Stimulated activated CD8-positive, alpha-beta memory T cell treated with anti-CD3 and anti-CD28 coated beads, Interleukin-7, amount 100 ng/mL, for 1 hour (primary cell): ENCODE results near the gene PPP1CA.
A peak's percentile ranks its signal among the peaks of the same experiment; 100 is the strongest.

Experiments
- DNase-seq, 2 donors: peaks; one replicate each; pipeline ENCODE4 v3.0.0-alpha.2; 2020; ENCODE audit warnings: low read depth in 2 of 2

Gene PPP1CA

DNA sequence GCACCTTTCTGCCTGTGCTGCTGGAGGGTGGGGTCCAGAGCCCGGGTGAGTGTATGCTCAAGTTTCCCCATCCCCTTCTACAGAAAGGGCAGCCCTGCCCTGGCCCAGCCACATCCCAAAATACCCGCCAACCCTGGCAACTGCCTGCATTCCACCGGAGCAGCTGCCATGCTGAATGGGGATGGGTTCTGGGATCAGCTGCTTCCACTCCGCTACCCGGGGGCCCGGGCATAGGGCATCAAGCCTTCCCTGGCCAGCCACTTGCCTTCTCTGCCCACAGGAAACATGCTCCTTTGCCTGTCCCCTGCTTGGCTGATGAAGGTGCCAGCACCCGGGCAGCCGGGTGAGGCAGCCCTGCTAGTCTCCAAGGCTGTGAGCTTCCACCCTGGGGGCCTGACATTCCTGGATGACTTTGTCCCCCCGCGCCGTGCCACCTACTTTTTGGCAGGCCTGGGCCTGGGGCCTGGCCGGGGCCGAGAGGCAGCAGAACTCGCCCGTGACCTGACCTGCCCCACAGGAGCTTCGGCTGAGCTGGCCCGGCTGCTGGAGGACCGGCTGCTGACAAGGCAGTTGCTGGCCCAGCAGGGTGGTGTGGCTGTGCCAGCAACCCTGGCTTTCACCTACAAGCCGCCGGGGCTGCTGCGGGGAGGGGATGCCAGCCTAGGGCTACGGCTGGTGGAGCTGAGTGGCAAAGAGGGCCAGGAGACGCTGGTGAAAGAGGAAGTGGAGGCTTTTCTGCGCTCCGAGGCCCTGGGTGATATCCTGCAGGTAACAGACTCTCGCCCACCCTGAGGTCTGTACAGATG is 17.0 kb upstream of the PPP1CA start:
- DNase-seq: no peak

DNA sequence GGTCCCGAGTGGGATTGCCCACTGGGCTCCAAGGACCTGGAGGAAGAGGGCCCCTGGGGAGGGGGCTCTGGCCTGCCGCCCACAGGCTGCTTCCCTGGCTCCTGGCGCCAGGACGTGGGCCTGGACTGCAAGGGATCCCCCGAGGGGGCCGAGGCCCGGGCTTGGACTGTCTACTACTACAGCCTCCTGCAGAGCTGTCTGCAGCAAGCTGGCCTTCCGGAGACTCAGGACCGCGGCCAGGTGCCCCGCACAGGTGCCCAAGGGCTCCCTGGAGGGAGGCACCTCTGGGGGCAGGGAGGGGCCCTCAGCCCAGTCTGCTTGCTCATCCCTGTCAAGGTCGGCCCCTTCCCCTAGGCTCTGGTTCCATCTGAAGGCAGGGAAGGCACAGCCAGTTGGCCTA is 15.8 kb upstream of the PPP1CA start:
- DNase-seq: no peak

- peak; percentile 58 to 64 for DNase-seq
Observed at GRCh38 chr11:67416416-67417335, 15.0 kb upstream of the PPP1CA start.

GRCh38 chr11:67415501-67416304 is 14.0 kb upstream of the PPP1CA start, which contains the start of gene CARNS1:
CARNS1 (plus strand) TSS chr11:67415678; CDS start chr11:67416200, 522 bp downstream.
- DNase-seq: no peak

- DNase-seq: no peak
Observed at GRCh38 chr11:67413266-67413849, 11.7 kb upstream of the PPP1CA start.

GRCh38 chr11:67412495-67413179 is 11.0 kb upstream of the PPP1CA start:
- no peak for DNase-seq

DNA sequence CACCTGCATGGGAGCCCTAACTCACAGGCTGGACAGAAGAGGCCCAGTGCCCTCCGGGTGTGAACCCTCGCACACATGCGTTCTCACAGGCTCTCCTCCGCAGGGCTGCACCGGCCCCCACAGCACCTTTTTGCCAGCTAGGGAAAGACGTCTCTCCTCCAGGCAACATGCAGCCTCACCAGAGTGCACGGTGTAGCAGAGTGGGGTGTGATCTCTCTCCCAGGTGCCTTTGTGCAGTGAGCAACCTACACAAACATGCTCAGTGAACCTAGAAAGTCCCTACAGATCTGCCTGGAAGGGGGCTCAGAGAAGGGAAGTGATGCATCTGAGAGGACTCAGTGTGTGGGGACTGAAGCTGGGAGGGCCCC is 10.1 kb upstream of the PPP1CA start:
- no peak for DNase-seq

DNA sequence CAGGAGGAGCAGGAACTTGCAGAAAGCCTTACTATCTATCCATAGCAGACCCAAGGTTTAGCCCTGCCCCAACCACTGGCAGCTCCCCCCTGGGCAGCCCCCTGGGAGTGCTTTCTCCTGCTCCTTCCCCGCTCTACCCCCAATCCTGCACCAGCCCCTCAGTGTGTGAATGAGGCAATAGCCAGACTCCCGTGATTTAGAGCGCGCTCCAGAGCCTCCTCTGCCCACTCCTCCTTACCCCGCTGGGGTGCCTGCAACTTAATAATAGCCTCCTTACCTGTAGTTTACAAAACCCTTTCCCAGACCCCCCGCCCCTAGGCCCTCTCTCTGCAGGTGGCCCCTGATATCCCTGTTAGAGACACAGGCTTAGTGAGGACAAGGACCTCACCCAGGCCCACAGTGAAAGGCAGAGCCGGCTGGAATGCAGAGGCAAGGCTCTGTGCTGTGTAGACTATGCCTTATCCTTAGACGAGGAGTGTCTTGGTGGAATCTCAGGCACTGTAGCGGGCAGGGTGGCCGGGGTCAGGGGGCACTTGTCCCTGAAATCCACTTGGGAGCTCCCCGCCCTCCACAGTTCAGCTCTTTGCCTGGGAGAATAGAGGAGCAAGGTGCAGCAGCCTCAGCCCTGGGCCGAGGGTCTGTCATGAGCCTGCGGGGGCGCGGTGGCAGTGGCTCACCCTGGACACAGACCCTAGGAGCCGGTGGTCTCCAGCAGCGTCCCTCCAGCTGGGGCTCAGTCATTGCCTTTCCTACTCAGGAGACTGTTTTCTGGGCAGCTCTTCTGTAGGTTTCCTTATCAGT is 9.5 kb upstream of the PPP1CA start:
- no peak for DNase-seq

- no peak for DNase-seq
Observed at GRCh38 chr11:67410369-67410831, 8.7 kb upstream of the PPP1CA start.

DNA sequence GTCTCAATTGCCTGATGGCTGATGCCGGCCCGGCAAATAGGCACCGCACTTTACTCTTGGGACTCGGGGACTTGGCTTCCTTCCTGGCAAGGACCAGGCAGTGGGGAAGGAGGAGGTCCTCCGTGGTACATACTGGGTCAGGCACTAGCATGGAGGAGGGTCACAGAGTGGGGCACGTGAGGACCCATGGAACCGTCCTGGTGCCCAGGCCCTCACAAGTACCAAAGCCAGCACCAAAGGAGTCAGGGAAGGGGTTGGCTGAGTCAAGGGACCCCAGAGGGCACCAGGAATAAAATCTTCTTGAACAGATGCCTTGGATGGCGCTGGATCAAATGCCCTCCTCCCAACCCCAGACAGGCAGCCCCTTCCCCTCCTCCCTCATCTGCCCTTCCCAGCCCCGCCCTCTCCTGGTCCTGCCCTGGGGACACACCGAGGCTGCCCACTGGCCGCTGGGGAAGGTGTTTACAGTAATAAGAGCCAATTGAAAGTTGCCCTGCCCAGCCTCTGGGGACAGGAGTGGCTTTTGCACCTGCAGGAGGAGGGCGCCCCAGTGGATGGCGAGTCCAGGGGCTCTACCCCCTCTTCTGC is 8.2 kb upstream of the PPP1CA start:
- no peak for DNase-seq

DNA sequence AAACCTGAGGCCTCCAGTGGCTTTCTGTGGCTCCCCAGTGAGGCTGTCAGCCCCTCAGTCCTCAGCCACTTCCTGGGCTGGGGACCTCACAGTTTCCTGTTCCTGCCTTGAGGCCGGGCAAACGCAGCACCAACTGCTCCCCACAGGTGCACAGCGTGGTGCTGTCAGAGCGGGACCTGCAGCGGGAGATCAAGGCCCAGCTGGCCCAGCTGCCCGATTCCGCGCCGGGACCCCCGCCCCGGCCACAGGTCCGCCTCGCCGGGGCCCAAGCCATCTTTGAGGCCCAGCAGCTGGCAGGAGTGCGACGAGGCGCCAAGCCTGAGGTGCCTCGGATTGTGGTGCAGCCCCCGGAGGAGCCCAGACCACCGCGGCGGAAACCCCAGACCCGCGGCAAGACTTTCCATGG is 7.6 kb upstream of the PPP1CA start:
- peak in 1 of 2 donors; percentile 46 for DNase-seq

DNA sequence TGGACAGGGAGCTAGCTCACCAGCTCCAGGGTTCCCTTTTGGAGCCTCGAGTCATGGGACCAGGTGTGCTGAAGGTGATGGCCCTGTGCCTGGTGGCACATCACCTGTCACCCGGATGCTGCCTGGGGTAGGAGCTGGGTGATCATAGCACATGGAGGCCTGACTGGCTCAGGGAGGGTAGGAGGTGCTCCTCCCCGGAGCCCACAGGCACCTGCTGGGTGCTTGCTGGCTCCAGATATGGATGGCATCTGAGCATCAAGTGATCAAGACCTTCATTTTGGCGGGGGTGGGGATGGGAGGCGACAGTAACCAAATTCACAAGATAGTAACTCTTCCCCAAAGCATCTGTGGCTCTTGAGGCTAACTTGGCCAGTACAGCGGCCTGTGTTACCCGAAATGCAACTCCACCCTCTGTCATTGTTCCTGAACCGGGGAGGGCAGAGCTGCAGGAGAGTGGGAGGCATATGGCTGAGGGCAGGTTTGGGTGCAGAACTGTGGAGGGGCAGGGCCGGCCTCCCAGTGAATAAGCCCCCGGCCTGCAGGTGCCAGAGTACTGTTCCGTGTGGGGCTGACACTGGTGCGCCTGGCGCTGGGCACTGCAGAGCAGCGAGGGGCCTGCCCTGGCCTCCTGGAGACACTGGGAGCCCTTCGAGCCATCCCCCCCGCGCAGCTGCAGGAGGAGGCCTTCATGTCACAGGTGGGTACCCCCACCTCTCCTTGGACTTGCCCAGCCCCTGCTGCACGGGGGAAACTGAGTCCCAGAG is 7.0 kb upstream of the PPP1CA start:
- DNase-seq: no peak

DNA sequence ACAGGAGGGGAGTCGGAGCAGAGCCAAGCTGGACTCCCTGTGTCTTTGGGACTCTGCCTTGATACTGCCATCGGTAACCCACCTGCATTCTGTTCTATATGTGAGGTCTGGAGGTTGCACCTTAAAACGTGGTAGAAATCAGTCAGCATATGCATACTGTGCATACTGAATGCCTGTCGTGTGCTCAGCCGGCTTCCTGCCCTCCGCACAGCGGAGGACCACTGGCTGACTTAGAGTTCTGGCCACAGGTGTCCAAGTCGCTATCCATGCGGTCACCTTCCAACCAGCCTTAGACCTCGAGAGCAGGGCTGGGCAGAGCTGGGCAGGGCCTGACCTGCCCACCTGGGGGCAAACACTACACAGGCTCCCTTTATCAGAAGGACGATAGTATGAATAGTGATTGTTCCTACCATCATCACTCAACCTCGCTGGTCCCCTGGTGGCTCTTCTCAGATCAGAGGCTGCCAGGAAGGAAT is 6.1 kb upstream of the PPP1CA start:
- no peak for DNase-seq

DNA sequence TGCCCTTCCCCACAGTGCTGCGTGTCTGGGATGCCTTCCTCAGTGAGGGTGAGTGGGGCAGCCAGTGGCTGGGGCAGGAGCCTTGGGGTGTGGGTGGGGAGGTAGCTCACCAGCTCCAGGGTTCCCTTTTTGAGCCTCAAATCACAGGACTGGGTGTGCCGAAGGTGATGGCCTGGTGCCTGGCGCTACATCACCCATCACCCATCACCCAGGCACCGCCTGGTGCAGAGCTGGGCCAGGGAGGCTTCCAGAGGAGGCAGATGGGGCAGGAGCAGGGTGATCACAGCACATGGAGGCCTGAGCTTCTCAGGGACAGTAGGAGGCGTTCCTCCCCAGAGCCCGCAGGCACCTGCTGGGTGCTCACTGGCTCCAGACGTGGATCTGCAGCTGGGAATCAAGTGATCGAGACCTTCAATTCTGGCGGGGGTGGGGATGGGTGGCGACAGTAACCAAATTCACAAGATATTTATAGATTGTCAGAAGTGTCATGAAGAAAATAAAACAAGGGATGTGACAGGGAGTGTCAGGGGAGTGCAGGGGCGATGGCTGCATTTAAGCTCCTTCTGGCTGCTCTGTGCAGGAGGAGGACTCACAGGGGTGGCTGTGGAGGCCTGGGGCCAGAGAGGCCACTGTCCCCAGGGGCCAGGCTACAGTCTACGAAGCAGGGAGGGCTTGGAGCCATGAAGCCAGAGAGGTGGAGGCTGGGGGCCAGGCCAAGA is 5.5 kb upstream of the PPP1CA start:
- no peak for DNase-seq

- no peak for DNase-seq
Observed at GRCh38 chr11:67406420-67406968, 4.8 kb upstream of the PPP1CA start.

DNA sequence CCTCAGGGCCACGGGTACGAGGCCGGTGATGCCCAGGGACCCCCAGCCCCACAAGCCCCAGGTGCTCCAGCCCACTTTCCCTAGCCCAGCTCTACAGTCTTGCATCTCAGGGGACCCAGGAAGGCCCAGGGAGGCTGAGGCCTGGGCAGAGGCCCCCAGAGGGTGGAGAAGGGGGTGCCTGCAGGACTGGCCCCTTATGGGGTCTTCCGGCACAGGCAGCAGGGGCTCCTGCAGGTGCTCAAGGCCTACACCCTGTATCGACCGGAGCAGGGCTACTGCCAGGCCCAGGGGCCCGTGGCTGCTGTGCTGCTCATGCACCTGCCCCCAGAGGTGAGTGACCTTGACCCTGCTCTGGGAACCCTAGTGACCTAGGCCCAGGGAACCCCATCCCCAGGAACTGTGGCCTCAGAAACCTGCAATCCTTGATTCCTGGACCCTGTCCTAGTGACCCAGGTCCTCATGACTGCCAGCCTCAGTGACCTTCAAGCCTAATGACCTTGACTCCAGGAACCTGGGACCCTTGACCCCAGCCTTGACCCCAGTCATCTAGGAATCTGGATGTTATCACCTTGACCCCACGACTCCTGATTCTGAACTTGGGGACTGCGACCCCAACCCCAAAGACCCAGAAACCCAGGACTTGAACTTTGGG is 4.2 kb upstream of the PPP1CA start:
- no peak for DNase-seq

DNA sequence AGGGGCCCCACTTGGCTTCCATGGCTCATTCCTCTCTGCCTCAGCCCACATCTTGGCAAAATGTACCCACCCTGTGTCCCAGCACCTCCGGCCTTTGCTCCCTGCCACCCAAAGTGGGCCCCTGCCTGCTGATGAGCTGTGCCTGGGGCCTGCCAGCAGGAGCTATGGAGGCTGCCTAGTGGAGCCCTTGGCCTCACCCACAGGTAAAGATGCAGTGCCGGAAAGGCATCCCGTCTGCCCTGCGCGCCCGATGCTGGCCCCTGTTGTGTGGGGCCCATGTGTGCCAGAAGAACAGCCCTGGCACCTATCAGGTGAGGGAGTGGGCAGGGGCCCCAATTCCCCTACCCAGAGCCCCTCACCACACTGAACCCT is 3.5 kb upstream of the PPP1CA start:
- DNase-seq: no peak
